Omental fat pad (tissue), 4 donors: ENCODE data around the gene ATF7IP2. TPM values are rescaled to one million over a fixed set of nuclear protein-coding genes. Genes with fewer than 3 reads are reported as not detected.

Experiments
- ATAC-seq: fragments of 150-250 bp; one replicate; pipeline ENCODE4 v1.9.1; 2016; ENCODE audit warnings: mild to moderate bottlenecking, moderate library complexity; ENCODE audit not compliant: low FRiP score
- DNase-seq: peaks from one replicate; pipeline ENCODE4 v3.0.0-alpha.2; 2019; ENCODE audit warnings: low spot score
- total RNA-seq, 4 donors: library from RNA; depleted of rRNA; stranded (reverse); fragments of >200 nt; gene quantifications; one replicate each; pipeline ENCODE4 v1.1.0, GENCODE V29; 2016
- TF ChIP-seq, protein P1 (sequence below), 3 donors: fragments of 450-650 bp; IDR thresholded peaks; one replicate each; pipeline ENCODE4 v1.5.1; 2016 to 2017; ENCODE audit warnings: antibody characterized with exemption in 3 of 3, mild to moderate bottlenecking in 3 of 3, moderate library complexity in 2 of 3

The ATF7IP2 gene
- total RNA-seq, 4 donors from 2014 or later: 11.3 to 16.4 (median 12.7) TPM

DNA sequence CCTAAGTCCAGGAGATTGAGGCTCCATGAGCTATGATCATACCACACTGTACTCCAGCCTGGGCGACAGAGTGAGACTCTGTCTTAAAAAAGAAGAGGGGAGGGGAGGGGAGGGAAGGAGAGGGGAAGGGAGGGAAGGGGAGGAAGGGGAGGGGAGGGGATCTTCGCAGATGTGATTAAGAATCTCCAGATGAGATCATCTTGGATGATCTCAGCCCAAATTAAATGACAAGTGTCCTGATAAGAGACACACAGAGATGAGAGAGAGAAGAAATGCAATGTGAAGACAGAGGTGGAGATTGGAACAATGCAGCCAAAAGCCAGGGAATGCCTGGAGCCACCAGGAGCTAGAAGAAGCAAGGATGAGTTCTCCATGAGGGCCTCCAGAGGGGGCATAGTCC lies 124.4 kb downstream of the ATF7IP2 start:
- DNase-seq: no peak
- TF ChIP-seq, protein P1, sequence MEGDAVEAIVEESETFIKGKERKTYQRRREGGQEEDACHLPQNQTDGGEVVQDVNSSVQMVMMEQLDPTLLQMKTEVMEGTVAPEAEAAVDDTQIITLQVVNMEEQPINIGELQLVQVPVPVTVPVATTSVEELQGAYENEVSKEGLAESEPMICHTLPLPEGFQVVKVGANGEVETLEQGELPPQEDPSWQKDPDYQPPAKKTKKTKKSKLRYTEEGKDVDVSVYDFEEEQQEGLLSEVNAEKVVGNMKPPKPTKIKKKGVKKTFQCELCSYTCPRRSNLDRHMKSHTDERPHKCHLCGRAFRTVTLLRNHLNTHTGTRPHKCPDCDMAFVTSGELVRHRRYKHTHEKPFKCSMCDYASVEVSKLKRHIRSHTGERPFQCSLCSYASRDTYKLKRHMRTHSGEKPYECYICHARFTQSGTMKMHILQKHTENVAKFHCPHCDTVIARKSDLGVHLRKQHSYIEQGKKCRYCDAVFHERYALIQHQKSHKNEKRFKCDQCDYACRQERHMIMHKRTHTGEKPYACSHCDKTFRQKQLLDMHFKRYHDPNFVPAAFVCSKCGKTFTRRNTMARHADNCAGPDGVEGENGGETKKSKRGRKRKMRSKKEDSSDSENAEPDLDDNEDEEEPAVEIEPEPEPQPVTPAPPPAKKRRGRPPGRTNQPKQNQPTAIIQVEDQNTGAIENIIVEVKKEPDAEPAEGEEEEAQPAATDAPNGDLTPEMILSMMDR (IDR thresholded peaks at IDR 0.05): no peak
- ATAC-seq: no peak

DNA sequence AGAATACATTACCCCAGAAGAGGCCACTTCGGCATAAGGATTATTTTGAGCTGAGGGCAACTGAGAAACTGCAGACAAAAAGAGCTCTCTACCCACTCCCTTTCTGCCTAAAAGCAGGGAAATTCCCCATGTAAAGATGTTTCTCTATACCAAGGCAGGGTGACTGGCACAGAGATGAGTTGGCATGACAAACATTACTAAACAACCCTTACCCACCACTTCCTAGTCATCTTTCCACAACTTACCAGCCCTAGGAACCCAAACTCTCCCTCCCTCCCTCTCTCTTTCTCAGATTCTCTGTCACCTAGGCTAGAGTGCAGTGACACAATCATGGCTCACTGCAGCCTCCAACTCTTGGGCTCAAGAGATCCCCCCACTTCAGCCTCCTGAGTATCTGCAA lies 126.0 kb downstream of the ATF7IP2 start:
- TF ChIP-seq, protein P1 (IDR thresholded peaks at IDR 0.05): no peak
- DNase-seq: no peak
- no peak for ATAC-seq

DNA sequence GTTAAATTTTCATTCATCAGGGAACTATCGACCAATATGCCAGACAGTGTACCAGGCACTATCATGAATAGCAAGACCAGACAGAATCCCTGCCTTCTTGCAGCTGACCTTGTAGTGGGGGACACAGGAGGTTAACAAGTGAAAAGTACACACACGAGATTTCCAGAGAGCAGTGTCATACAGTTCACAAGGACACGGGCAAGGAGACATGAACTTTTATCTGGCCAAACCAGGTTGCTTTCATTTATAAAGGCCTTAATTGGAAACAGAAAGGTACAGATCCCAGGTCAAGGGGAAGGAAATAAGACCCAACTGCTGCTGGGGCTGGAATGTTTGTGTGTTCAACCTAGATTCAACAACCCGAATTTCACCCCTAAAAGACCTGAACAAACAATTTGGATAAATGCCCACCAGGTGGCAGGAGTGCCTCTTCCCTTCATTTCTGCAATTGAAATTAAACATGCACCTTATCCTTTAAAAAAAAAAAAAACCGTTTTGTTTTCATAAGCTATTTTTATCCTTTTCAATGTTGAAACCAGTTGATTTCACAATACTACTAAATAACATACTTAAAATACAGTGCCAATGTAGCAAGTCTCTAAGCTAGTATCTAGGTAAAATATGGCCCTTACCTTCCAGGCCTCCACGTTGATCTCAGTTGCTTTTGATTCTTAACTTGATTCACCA lies 128.7 kb downstream of the ATF7IP2 start:
- DNase-seq (no peak), ATAC-seq (peak; percentile 65)

DNA sequence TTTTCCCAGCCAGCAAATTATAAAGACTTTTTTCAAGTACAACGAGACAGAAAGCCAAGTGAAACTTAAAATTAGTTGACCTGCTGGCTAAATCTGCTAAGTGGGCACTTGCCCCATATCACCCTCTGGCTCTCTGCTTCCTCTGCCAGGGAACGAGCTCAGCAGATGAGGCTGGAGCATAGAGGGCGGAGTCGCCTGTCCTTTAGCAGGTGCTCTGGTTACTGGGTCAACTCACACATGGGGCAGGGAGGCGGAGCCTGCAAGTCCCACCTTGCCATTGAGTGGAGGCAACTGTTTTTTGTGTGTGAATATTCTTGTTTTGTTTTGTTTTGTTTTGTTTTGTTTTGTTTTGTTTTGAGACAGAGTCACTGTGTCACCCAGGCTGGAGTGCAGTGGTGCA lies 132.0 kb downstream of the ATF7IP2 start:
- TF ChIP-seq, protein P1 (IDR thresholded peaks at IDR 0.05): no peak
- ATAC-seq (no peak), DNase-seq (no peak)

More for the DNA sequence above, 128.7 kb downstream of the ATF7IP2 start:
- TF ChIP-seq, protein P1 (IDR thresholded peaks at IDR 0.05): peak in 1 of 3 donors; percentile 14

DNA sequence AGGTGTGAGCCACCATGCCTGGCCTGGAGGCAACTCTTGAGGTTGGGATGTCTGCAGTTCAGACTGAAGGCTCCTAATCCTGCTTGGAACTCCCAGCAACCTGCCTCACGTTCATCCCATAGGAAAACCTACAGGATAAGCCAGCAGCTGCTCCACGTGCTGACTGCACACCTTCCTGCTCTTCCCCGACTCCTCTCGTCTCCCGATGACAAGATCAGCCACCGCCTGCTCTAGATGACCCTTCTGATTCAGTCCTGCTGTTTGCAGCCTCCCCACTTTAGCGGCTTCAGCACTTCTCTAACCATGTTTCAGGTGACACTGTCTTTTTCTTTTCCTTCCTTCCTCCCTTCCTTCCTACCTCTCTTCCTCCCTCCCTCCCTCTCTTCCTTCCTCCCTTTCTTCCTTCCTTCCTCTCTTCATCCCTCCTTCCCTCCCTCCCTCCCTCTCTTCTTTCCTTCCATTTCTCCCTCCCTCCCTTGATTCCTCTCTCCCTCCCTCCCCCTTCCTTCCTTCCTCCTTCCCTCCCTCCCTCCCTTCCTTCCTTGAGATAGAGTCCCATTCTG lies 132.7 kb downstream of the ATF7IP2 start:
- DNase-seq (no peak), ATAC-seq (no peak)
- TF ChIP-seq, protein P1 (IDR thresholded peaks at IDR 0.05): no peak

DNA sequence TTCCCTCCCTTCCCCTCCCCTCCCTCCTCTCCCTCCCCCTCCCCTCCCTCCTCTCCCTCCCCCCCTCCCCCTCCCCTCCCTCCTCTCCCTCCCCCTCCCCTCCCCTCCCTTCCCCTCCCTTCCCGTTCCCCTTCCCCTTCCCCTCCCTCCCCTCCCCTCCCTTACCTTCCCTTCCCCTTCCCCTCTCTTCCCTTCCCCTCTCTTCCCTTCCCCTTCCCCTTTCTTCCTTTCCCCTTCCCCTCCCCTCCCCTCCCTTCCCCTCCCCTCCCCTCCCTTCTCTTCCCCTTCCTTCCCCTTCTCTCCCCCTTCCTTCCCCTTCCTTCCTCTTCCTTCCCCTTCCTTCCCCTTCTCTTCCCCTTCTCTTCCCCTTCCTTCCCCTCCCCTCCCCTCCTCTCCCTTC lies 133.4 kb downstream of the ATF7IP2 start:
- no peak for DNase-seq
- TF ChIP-seq, protein P1 (IDR thresholded peaks at IDR 0.05): no peak
- ATAC-seq: no peak
